Esophagus muscularis mucosa (tissue), 4 donors: ENCODE data around the gene AFF2. TPM values are rescaled to one million over a fixed set of nuclear protein-coding genes. Genes with fewer than 3 reads are reported as not detected.

ENCODE experiments used
- DNase-seq: peaks from one replicate; pipeline ENCODE4 v3.0.0-alpha.2; 2017; ENCODE audit errors: extremely low spot score
- H3K27ac ChIP-seq, 4 donors: fragments of 200-600 bp; sonication (generic); replicated peaks in 1 of 4; 1 replicate in 3 of 4; 2 replicates in 1 of 4; pipeline ENCODE4 v1.5.1; 2016 to 2019; ENCODE audit warnings: mild to moderate bottlenecking in 1 of 4
- H3K27me3 ChIP-seq, 4 donors: fragments of 200-600 bp; sonication (generic); one replicate each; pipeline versions ENCODE4 v1.5.1 to v1.6.0; 2016 to 2019
- H3K36me3 ChIP-seq, 4 donors: fragments of 200-600 bp; sonication (generic); one replicate each; pipeline ENCODE4 v1.5.1; 2016 to 2019
- H3K4me1 ChIP-seq, 4 donors: fragments of 200-600 bp; sonication (generic); one replicate each; pipeline ENCODE4 v1.5.1; 2016 to 2019
- H3K4me3 ChIP-seq, 4 donors: fragments of 200-600 bp; sonication (generic); 1 replicate in 2 of 4; 2 replicates in 2 of 4; pipeline ENCODE4 v1.5.1; 2016 to 2019; ENCODE audit warnings: mild to moderate bottlenecking in 4 of 4, moderate library complexity in 1 of 4
- H3K9me3 ChIP-seq, 4 donors: fragments of 200-600 bp; sonication (generic); 1 replicate in 3 of 4; 2 replicates in 1 of 4; pipeline ENCODE4 v1.5.1; 2016 to 2019
- EP300 ChIP-seq: sonication (generic); formaldehyde crosslinking; IDR thresholded peaks from one replicate; pipeline ENCODE4 v1.6.1; 2017; ENCODE audit warnings: antibody characterized with exemption
- POLR2A ChIP-seq: fragments of 450-650 bp; IDR thresholded peaks from one replicate; pipeline ENCODE4 v1.6.1; 2017; ENCODE audit warnings: antibody characterized with exemption, moderate library complexity, mild to moderate bottlenecking, low read depth
- POLR2AphosphoS5 ChIP-seq, 2 donors: sonication (generic); formaldehyde crosslinking; IDR thresholded peaks; one replicate each; pipeline ENCODE4 v1.6.1; 2017; ENCODE audit warnings: antibody characterized with exemption in 2 of 2
- WGBS: methylation state at CpG from one replicate; pipeline ENCODE4 v1.1.5; 2018; 5-methylcytosine and 5-hydroxymethylcytosine counted together
- intact Hi-C: fragments of 100-400 bp; cut with DNase I; formaldehyde crosslinking; loops from one replicate; pipeline ENCODE4 v1.15.1; 2023
- total RNA-seq, 4 donors: library from RNA; depleted of rRNA; stranded (reverse); fragments of >200 nt; gene quantifications; one replicate each; pipeline versions ENCODE4 v1.1.0 to v1.2.1, GENCODE V29; 2016
- TF ChIP-seq, protein P1 (sequence below), 3 experiments: fragments of 200-600 bp in 2 of 3; fragments of 450-650 bp in 1 of 3; sonication (generic) in 2 of 3; IDR thresholded peaks; one replicate each; pipeline ENCODE4 v1.5.1; 2017 to 2019; ENCODE audit warnings: antibody characterized with exemption in 3 of 3, mild to moderate bottlenecking in 2 of 3, moderate library complexity in 1 of 3

AFF2 gene
- total RNA-seq, 4 donors from 2014 or later = 3.8 to 10.8 (median 6.8) TPM

DNA sequence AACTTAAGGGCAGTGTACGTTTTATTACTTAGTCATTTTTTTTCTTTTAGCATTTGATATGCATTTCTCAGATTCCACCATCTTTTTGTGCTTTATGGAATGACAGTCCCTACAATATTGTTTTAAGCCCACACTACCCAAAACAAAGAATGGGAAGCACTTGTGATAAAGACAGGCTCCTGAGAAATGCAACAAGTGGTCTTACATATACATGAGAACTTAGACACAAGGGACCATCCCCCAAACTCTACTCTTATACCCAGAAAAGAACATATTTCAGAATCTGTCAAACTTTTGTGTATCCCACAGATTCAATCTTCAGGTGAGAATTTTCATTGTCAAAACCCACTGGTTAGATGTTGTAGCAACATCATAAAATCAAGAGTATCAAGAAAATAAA, 491.1 kb downstream of the AFF2 start:
- 61% methylated on average over 1 of the region's 1 CpG for WGBS
- no peaks in the 10 kb centered on the region for H3K4me1 ChIP-seq
- TF ChIP-seq, protein P1, sequence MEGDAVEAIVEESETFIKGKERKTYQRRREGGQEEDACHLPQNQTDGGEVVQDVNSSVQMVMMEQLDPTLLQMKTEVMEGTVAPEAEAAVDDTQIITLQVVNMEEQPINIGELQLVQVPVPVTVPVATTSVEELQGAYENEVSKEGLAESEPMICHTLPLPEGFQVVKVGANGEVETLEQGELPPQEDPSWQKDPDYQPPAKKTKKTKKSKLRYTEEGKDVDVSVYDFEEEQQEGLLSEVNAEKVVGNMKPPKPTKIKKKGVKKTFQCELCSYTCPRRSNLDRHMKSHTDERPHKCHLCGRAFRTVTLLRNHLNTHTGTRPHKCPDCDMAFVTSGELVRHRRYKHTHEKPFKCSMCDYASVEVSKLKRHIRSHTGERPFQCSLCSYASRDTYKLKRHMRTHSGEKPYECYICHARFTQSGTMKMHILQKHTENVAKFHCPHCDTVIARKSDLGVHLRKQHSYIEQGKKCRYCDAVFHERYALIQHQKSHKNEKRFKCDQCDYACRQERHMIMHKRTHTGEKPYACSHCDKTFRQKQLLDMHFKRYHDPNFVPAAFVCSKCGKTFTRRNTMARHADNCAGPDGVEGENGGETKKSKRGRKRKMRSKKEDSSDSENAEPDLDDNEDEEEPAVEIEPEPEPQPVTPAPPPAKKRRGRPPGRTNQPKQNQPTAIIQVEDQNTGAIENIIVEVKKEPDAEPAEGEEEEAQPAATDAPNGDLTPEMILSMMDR (IDR thresholded peaks at IDR 0.05) = no peak
- no peak for TF ChIP-seq POLR2AphosphoS5 (IDR thresholded peaks at IDR 0.05)
- no peak for TF ChIP-seq EP300
- no peak for TF ChIP-seq POLR2A
- H3K27ac ChIP-seq = no peak overlapping the region
- no peak overlapping the region for H3K4me3 ChIP-seq
- intact Hi-C loops = no loop called here
- DNase-seq = no peak
- no peaks in the 10 kb centered on the region for H3K9me3 ChIP-seq
- H3K27me3 ChIP-seq = peaks cover 0 to 5% (median 0%) of the 10 kb centered on the region in 4 donors
- no peaks in the 10 kb centered on the region for H3K36me3 ChIP-seq

DNA sequence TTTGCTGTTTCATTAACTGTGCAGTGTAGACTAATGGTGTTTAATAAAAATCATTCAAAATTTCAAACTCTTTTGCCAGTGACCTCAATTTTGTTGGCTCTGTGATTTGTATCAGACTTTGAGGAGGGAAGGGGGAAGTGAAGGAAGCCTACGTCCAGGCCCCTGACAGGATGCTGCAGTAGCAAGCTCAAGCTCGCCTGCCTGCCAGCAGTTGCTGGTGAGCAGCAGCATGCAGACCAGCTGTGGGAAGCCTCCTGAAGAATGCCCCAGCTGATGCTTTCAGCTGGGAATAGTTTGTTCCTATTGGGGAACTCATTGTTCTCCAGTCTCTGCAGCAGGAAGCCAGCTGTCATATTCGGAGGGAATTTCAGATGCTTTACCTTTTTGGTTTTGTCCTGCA, 495.2 kb downstream of the AFF2 start:
- H3K4me3 ChIP-seq = no peak overlapping the region
- H3K27ac ChIP-seq = no peak overlapping the region
- H3K9me3 ChIP-seq = no peaks in the 10 kb centered on the region
- peaks cover 0 to 5% (median 0%) of the 10 kb centered on the region in 4 donors for H3K27me3 ChIP-seq
- intact Hi-C loops = no loop called here
- TF ChIP-seq, protein P1 (IDR thresholded peaks at IDR 0.05) = no peak
- TF ChIP-seq POLR2AphosphoS5 (IDR thresholded peaks at IDR 0.05) = no peak
- TF ChIP-seq POLR2A = no peak
- no peak for TF ChIP-seq EP300
- H3K4me1 ChIP-seq = no peaks in the 10 kb centered on the region
- no peak for DNase-seq
- H3K36me3 ChIP-seq = no peaks in the 10 kb centered on the region
- 47% methylated on average over 2 of the region's 3 CpGs for WGBS

DNA sequence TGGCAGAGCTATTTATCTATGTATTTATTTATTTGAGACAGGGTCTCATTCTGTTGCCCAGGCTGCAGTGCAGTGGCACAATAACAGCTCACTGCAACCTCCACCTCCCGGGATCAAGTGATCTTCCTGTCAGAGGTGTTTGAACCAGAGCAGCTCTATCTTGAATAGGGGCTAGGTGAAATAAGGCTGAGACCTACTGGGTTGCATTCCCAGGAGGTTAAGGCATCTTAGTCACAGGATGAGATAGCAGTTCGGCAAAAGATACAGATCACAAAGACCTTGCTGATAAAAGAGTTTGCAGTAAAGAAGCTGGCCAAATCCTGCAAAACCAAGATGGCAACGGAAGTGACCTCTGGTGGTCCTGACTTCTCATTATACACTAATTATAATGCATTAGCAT, 501.9 kb downstream of the AFF2 start:
- no peaks in the 10 kb centered on the region for H3K9me3 ChIP-seq
- no peak for TF ChIP-seq EP300
- TF ChIP-seq, protein P1 (IDR thresholded peaks at IDR 0.05) = no peak
- TF ChIP-seq POLR2AphosphoS5 (IDR thresholded peaks at IDR 0.05) = no peak
- no peak for TF ChIP-seq POLR2A
- H3K4me1 ChIP-seq = no peaks in the 10 kb centered on the region
- no peak for DNase-seq
- WGBS = 66% methylated on average over 3 of the region's 3 CpGs
- intact Hi-C loops = no loop called here
- H3K27ac ChIP-seq = no peak overlapping the region
- no peak overlapping the region for H3K4me3 ChIP-seq
- no peaks in the 10 kb centered on the region for H3K27me3 ChIP-seq
- H3K36me3 ChIP-seq = no peaks in the 10 kb centered on the region

- WGBS = 61% methylated on average over 5 of the region's 5 CpGs
- H3K27me3 ChIP-seq = no peaks in the 10 kb centered on the region
- no peaks in the 10 kb centered on the region for H3K36me3 ChIP-seq
- no peak overlapping the region for H3K27ac ChIP-seq
- H3K4me3 ChIP-seq = no peak overlapping the region
- no peaks in the 10 kb centered on the region for H3K4me1 ChIP-seq
- DNase-seq = no peak
- TF ChIP-seq EP300 = no peak
- no peak for TF ChIP-seq POLR2A
- TF ChIP-seq POLR2AphosphoS5 (IDR thresholded peaks at IDR 0.05) = no peak
- TF ChIP-seq, protein P1 (IDR thresholded peaks at IDR 0.05) = no peak
- no peaks in the 10 kb centered on the region for H3K9me3 ChIP-seq
- intact Hi-C loops = no loop called here
Measured at GRCh38 chrX:149003863-149004660, 503.6 kb downstream of the AFF2 start.

GRCh38 chrX:149004936-149005335, 504.5 kb downstream of the AFF2 start:
- WGBS = 65% methylated on average over 2 of the region's 2 CpGs
- H3K4me1 ChIP-seq = no peaks in the 10 kb centered on the region
- H3K36me3 ChIP-seq = no peaks in the 10 kb centered on the region
- intact Hi-C loops = no loop called here
- H3K27ac ChIP-seq = no peak overlapping the region
- H3K27me3 ChIP-seq = no peaks in the 10 kb centered on the region
- H3K4me3 ChIP-seq = no peak overlapping the region
- H3K9me3 ChIP-seq = no peaks in the 10 kb centered on the region
- TF ChIP-seq EP300 = no peak
- no peak for DNase-seq
